H1 (cell line): ENCODE results near the gene FARS2. TPM values are rescaled to one million over a fixed set of nuclear protein-coding genes. Genes with fewer than 3 reads are reported as not detected.

Experiments
- CTCF ChIA-PET: fragments of 300-600 bp; sonication (Branson Sonifier 250); formaldehyde crosslinking; loops from one replicate; lab custom pipeline; 2021; ENCODE audit not compliant: partially characterized antibody; lab: Charles Lee
- POLR2A ChIA-PET: fragments of 300-600 bp; sonication (Branson Sonifier 250); formaldehyde crosslinking; loops from one replicate; lab custom pipeline; 2021; ENCODE audit warnings: inconsistent platforms; ENCODE audit not compliant: partially characterized antibody; lab: Charles Lee
- DNase-seq, 2 experiments: peaks; one replicate each; pipeline versions ENCODE4 v3.0.0 to v3.0.0-alpha.2; 2010 to 2022; ENCODE audit warnings: low spot score in 2 of 2, low read depth in 1 of 2, mixed read lengths in 1 of 2
- FAIRE-seq: peaks from 2 replicates; lab custom pipeline; 2011; peaks lifted over from hg19 to GRCh38; lab: Jason Lieb, UNC
- H2AFZ ChIP-seq: 2 replicates; pipeline ENCODE4 v1.8.1; 2012; ENCODE audit warnings: low read length, inconsistent platforms
- H2AK5ac ChIP-seq: 2 replicates; pipeline ENCODE4 v1.6.1; 2013; ENCODE audit warnings: low read depth, low read length
- H2BK120ac ChIP-seq: replicated peaks from 2 replicates; pipeline ENCODE3; 2013; ENCODE audit warnings: low read depth, low read length, inconsistent platforms
- H2BK12ac ChIP-seq: 2 replicates; pipeline ENCODE4 v1.6.1; 2013; ENCODE audit warnings: low read depth, low read length
- H2BK15ac ChIP-seq: 2 replicates; pipeline ENCODE4 v1.6.1; 2013; ENCODE audit warnings: low read length
- H2BK20ac ChIP-seq: 2 replicates; pipeline ENCODE4 v1.6.1; 2013; ENCODE audit warnings: low read length
- H2BK5ac ChIP-seq: 2 replicates; pipeline ENCODE4 v1.6.1; 2013; ENCODE audit warnings: low read depth, low read length
- H3K14ac ChIP-seq: 2 replicates; pipeline ENCODE4 v1.6.1; 2013; ENCODE audit warnings: inconsistent platforms; ENCODE audit not compliant: insufficient read length
- H3K18ac ChIP-seq: 2 replicates; pipeline ENCODE4 v1.6.1; 2013; ENCODE audit warnings: low read length; ENCODE audit errors: extremely low read depth
- H3K23ac ChIP-seq: 2 replicates; pipeline ENCODE4 v1.6.1; 2013; ENCODE audit warnings: inconsistent platforms; ENCODE audit not compliant: insufficient read length
- H3K23me2 ChIP-seq: 2 replicates; pipeline ENCODE4 v1.6.1; 2013; ENCODE audit warnings: low read depth, low read length
- H3K27ac ChIP-seq: 2 replicates; pipeline ENCODE4 v1.6.1; 2011; ENCODE audit warnings: low read depth, low read length, inconsistent platforms
- H3K27me3 ChIP-seq, 4 experiments: replicated peaks in 1 of 4; 1 replicate in 1 of 4; 2 replicates in 3 of 4; pipeline versions ENCODE4 v1.6.1 to v1.8.1; 2011 to 2013; ENCODE audit warnings: low read length in 3 of 4, mild to moderate bottlenecking in 3 of 4, inconsistent platforms in 2 of 4, mixed read lengths in 2 of 4, moderate library complexity in 1 of 4; ENCODE audit not compliant: control insufficient read depth in 3 of 4, insufficient read depth in 3 of 4; ENCODE audit errors: extremely low read depth in 1 of 4
- H3K36me3 ChIP-seq, 4 experiments: 2 replicates each; pipeline versions ENCODE4 v1.6.1 to v1.8.1; 2011 to 2013; ENCODE audit warnings: mild to moderate bottlenecking in 4 of 4, low read length in 3 of 4, moderate library complexity in 2 of 4, control low read depth in 1 of 4, inconsistent platforms in 1 of 4; ENCODE audit not compliant: insufficient read depth in 4 of 4, control insufficient read depth in 2 of 4
- H3K4ac ChIP-seq: replicated peaks from 2 replicates; pipeline ENCODE3; 2013; ENCODE audit warnings: low read length, low read depth, mixed read lengths, inconsistent platforms; ENCODE audit not compliant: insufficient read length
- H3K4me1 ChIP-seq, 4 experiments: replicated peaks in 1 of 4; 1 replicate in 1 of 4; 2 replicates in 3 of 4; pipeline versions ENCODE4 v1.6.1 to v1.8.1; 2011 to 2013; ENCODE audit warnings: low read length in 3 of 4, inconsistent platforms in 2 of 4, mixed read lengths in 1 of 4; ENCODE audit not compliant: insufficient read depth in 4 of 4, control insufficient read depth in 3 of 4
- H3K4me2 ChIP-seq, 2 experiments: 2 replicates each; pipeline versions ENCODE4 v1.6.1 to v1.8.1; 2011 to 2013; ENCODE audit warnings: low read depth in 2 of 2, low read length in 2 of 2, control low read depth in 1 of 2, inconsistent platforms in 1 of 2, mild to moderate bottlenecking in 1 of 2; ENCODE audit not compliant: insufficient read depth in 1 of 2
- H3K4me3 ChIP-seq, 4 experiments: fragments of 200-600, 300-600 bp in 1 of 4; sonication (generic), shearing (Covaris generic), sonication (Bioruptor Twin) in 1 of 4; 2 replicates each; pipeline versions ENCODE4 v1.5.1 to v1.8.1; 2011 to 2016; ENCODE audit warnings: low read length in 4 of 4, low read depth in 3 of 4, control low read depth in 2 of 4, inconsistent platforms in 2 of 4, mild to moderate bottlenecking in 2 of 4, mixed read lengths in 1 of 4, moderate library complexity in 1 of 4; ENCODE audit not compliant: insufficient read depth in 2 of 4; ENCODE audit errors: extremely low read depth in 1 of 4
- H3K56ac ChIP-seq: replicated peaks from 2 replicates; pipeline ENCODE3; 2013; ENCODE audit warnings: low read depth, mild to moderate bottlenecking, mixed read lengths, low read length, inconsistent platforms; ENCODE audit not compliant: insufficient read length
- H3K79me1 ChIP-seq: 2 replicates; pipeline ENCODE4 v1.6.1; 2013; ENCODE audit warnings: low read depth, low read length, control low read depth
- H3K79me2 ChIP-seq, 2 experiments: 2 replicates each; pipeline versions ENCODE4 v1.6.1 to v1.8.1; 2012 to 2013; ENCODE audit warnings: low read length in 2 of 2, mild to moderate bottlenecking in 2 of 2, inconsistent platforms in 1 of 2; ENCODE audit not compliant: insufficient read depth in 2 of 2, control insufficient read depth in 1 of 2
- H3K9ac ChIP-seq, 4 experiments: replicated peaks in 1 of 4; 1 replicate in 1 of 4; 2 replicates in 3 of 4; pipeline versions ENCODE4 v1.6.1 to v1.8.1; 2011 to 2013; ENCODE audit warnings: low read depth in 3 of 4, low read length in 3 of 4, control low read depth in 2 of 4, mild to moderate bottlenecking in 2 of 4, moderate library complexity in 2 of 4, inconsistent platforms in 1 of 4; ENCODE audit errors: extremely low read depth in 1 of 4
- H3K9me3 ChIP-seq, 2 experiments: 2 replicates each; pipeline versions ENCODE4 v1.6.1 to v1.8.1; 2012 to 2013; ENCODE audit warnings: mild to moderate bottlenecking in 2 of 2, moderate library complexity in 2 of 2, control low read depth in 1 of 2, inconsistent platforms in 1 of 2, low read depth in 1 of 2, low read length in 1 of 2, mixed read lengths in 1 of 2; ENCODE audit not compliant: insufficient read depth in 2 of 2
- H4K20me1 ChIP-seq, 2 experiments: replicated peaks in 1 of 2; 2 replicates each; pipeline versions ENCODE3 to v1.8.1; 2011 to 2013; ENCODE audit warnings: inconsistent platforms in 2 of 2, low read length in 2 of 2, mild to moderate bottlenecking in 1 of 2; ENCODE audit not compliant: insufficient read depth in 2 of 2, control insufficient read depth in 1 of 2
- H4K5ac ChIP-seq: 2 replicates; pipeline ENCODE4 v1.6.1; 2013; ENCODE audit warnings: low read length, low read depth, mixed read lengths, inconsistent platforms; ENCODE audit not compliant: insufficient read length
- H4K8ac ChIP-seq: 2 replicates; pipeline ENCODE4 v1.8.0; 2013; ENCODE audit warnings: mild to moderate bottlenecking, moderate library complexity, low read length, inconsistent platforms; ENCODE audit not compliant: insufficient read depth; ENCODE audit errors: extremely low read depth
- H4K91ac ChIP-seq: replicated peaks from 2 replicates; pipeline ENCODE3; 2013; ENCODE audit warnings: low read length, mixed read lengths, inconsistent platforms; ENCODE audit not compliant: insufficient read length
- ATF3 ChIP-seq: IDR thresholded peaks from 2 replicates; pipeline ENCODE4 v1.6.1; 2011; ENCODE audit warnings: low read depth, mild to moderate bottlenecking, low read length; ENCODE audit not compliant: insufficient read depth
- BACH1 ChIP-seq: IDR thresholded peaks from 2 replicates; pipeline ENCODE4 v1.6.1; 2012; ENCODE audit warnings: low read length, improper control_type of control experiment
- CBX5 ChIP-seq: fragments of 300-800, 300-1000 bp; sonication (generic); IDR thresholded peaks from 2 replicates; pipeline ENCODE4 v1.7.1; 2016; ENCODE audit warnings: antibody characterized with exemption, low read length, low read depth
- EGR1 ChIP-seq: IDR thresholded peaks from 2 replicates; pipeline ENCODE4 v1.6.1; 2011; ENCODE audit warnings: low read depth, low read length, borderline replicate concordance
- GTF2F1 ChIP-seq: IDR thresholded peaks from 2 replicates; pipeline ENCODE4 v1.6.1; 2012; ENCODE audit warnings: low read depth, low read length, improper control_type of control experiment, borderline replicate concordance
- MAFK ChIP-seq: IDR thresholded peaks from 2 replicates; pipeline ENCODE4 v1.6.1; 2012; ENCODE audit warnings: low read depth, mild to moderate bottlenecking, improper control_type of control experiment, low read length
- SIRT6 ChIP-seq: IDR thresholded peaks from one replicate; pipeline ENCODE4 v1.7.1; 2012; ENCODE audit warnings: low read length, inconsistent platforms
- WGBS, 2 experiments: shearing (Covaris generic) in 1 of 2; methylation state at CpG; one replicate each; pipeline versions ENCODE4 v1.1.6 to v1.1.7; 2013 to 2015; ENCODE audit warnings: low lambda C conversion rate in 2 of 2, mixed read lengths in 2 of 2, inconsistent platforms in 1 of 2, low coverage in 1 of 2, missing lambda C conversion rate in 1 of 2; ENCODE audit not compliant: insufficient replicate concordance in 2 of 2, insufficient coverage in 1 of 2, insufficient read length in 1 of 2; ENCODE audit errors: extremely low coverage in 1 of 2, missing lambda C conversion rate in 1 of 2; 5-methylcytosine and 5-hydroxymethylcytosine counted together
- polyA plus RNA-seq, 7 experiments: library from polyadenylated mRNA; depleted of rRNA in 3 of 7; stranded (reverse) in 5 of 7; unstranded in 2 of 7; fragments of >200 nt in 5 of 7; fragments of 200-250 nt in 2 of 7; gene quantifications; 1 replicate in 5 of 7; 2 replicates in 1 of 7; 4 replicates in 1 of 7; pipeline versions ENCODE4 v1.2.1 to v1.2.3, GENCODE V29; 2011 to 2013; ENCODE audit warnings: missing spikeins in 2 of 7, mixed read lengths in 2 of 7
- total RNA-seq: library from RNA; stranded (reverse); fragmentation: NEBNext Ultra II Directional; extraction: Animal tissue kit (Norgen Biotek cat#: 25700); gene quantifications from 2 replicates; pipeline ENCODE4 v1.2.1, GENCODE V29; 2021
- TF ChIP-seq, protein P1 (sequence below), 3 experiments: IDR thresholded peaks; 1 replicate in 2 of 3; 2 replicates in 1 of 3; pipeline versions ENCODE4 v1.5.1 to v1.6.1; 2011; ENCODE audit warnings: low read length in 3 of 3, mild to moderate bottlenecking in 3 of 3, inconsistent platforms in 2 of 3, low read depth in 1 of 3, moderate library complexity in 1 of 3; ENCODE audit not compliant: insufficient read depth in 1 of 3; ENCODE audit errors: control extremely low read depth in 1 of 3

The FARS2 gene
- total and polyA plus RNA-seq, 2 of the 8 experiments (the other 6 are each of a cell fraction or from before 2014, with no cell fraction given), result 11.7 to 14.4 TPM

- no peaks in the 10 kb centered on the region for H3K79me2 ChIP-seq
- H3K4me2 ChIP-seq, result peak overlapping the region; percentile 38 to 56
Measured at GRCh38 chr6:5672581-5673011, 411.3 kb downstream of the FARS2 start.

More at GRCh38 chr6:5672581-5673011, 411.3 kb downstream of the FARS2 start:
- Histone ChIP-seq H3K79me1 (no peaks in the 10 kb centered on the region), H3K23ac (no peak overlapping the region), H4K91ac (no peak overlapping the region), H4K8ac (no peak overlapping the region), H3K18ac (no peak overlapping the region), H3K14ac (no peak overlapping the region), H2AFZ (no peak overlapping the region), H4K20me1 (no peaks in the 10 kb centered on the region), H3K56ac (no peak overlapping the region), H2BK5ac (no peak overlapping the region; the same call in 1 of the 2 replicates), H3K36me3 (no peaks in the 10 kb centered on the region), H2BK120ac (no peak overlapping the region), H3K27ac (0 out of 2 replicates have a peak overlapping the region, but pooled peaks have one; percentile 4), H2BK15ac (no peak overlapping the region), H3K9ac (no peak overlapping the region; a peak in 1 of 7 replicates), H4K5ac (no peak overlapping the region), H2BK12ac (no peak overlapping the region), H2AK5ac (no peak overlapping the region), H2BK20ac (no peak overlapping the region), H3K27me3 (no peaks in the 10 kb centered on the region), H3K9me3 (no peaks in the 10 kb centered on the region), H3K23me2 (no peaks in the 10 kb centered on the region), H3K4ac (no peak overlapping the region), H3K4me3 (peak overlapping the region in 1 of 4 experiments; percentile 27; a peak in 1 of 8 replicates), H3K4me1 (peaks cover 6 to 19% (median 14%) of the 10 kb centered on the region in 4 experiments)
- DNase-seq (no peak), FAIRE-seq (peak; percentile 55)
- ChIA-PET POLR2A (no interaction called here), CTCF (interaction anchor here (0.6 to 2.4 kb wide), 5 partner anchors 9 to 459 kb away, joined by 3 to 15 read pairs (median 4); no protein-coding TSS in a partner anchor)
- 61% methylated on average over 3 of the region's 3 CpGs; no CpG with 5 or more reads in 1 of the 2 experiments for WGBS, 2 experiments
- TF ChIP-seq, protein P1, sequence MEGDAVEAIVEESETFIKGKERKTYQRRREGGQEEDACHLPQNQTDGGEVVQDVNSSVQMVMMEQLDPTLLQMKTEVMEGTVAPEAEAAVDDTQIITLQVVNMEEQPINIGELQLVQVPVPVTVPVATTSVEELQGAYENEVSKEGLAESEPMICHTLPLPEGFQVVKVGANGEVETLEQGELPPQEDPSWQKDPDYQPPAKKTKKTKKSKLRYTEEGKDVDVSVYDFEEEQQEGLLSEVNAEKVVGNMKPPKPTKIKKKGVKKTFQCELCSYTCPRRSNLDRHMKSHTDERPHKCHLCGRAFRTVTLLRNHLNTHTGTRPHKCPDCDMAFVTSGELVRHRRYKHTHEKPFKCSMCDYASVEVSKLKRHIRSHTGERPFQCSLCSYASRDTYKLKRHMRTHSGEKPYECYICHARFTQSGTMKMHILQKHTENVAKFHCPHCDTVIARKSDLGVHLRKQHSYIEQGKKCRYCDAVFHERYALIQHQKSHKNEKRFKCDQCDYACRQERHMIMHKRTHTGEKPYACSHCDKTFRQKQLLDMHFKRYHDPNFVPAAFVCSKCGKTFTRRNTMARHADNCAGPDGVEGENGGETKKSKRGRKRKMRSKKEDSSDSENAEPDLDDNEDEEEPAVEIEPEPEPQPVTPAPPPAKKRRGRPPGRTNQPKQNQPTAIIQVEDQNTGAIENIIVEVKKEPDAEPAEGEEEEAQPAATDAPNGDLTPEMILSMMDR (IDR thresholded peaks at IDR 0.05; ENCODE audit: control extremely low read depth in 1 of 3, insufficient read depth in 1 of 3, low read depth in 1 of 3, low read length in 3 of 3), result no peak
- TF ChIP-seq ATF3 (no peak), SIRT6 (no peak), BACH1 (peak; percentile 85), MAFK (peak; percentile 55; the same call in 1 of the 2 replicates), EGR1 (no peak), GTF2F1 (no peak), CBX5 (no peak)
